ENCODE measurements around the gene MRPL44. TPM values are rescaled to one million over a fixed set of nuclear protein-coding genes. Genes with fewer than 3 reads are reported as not detected.

Gene MRPL44
- total RNA-seq, 1 donor from 2014 or later = 11.8 TPM

GRCh38 chr2:223969856-223970255, 12.6 kb downstream of the MRPL44 start:
- H3K9me3 ChIP-seq = no peaks in the 10 kb centered on the region
- TF ChIP-seq POLR2AphosphoS5 (IDR thresholded peaks at IDR 0.05; ENCODE audit: insufficient read depth in 1 of 2, low read depth in 1 of 2) (no peak), CTCF (IDR thresholded peaks at IDR 0.05) (no peak), POLR2A (IDR thresholded peaks at IDR 0.05) (no peak)
- no peak for DNase-seq (ENCODE audit: extremely low spot score in 2 of 2)
- H3K4me1 ChIP-seq = no peaks in the 10 kb centered on the region
- no peak overlapping the region for H3K27ac ChIP-seq
- no peak overlapping the region for H3K4me3 ChIP-seq
- no peaks in the 10 kb centered on the region for H3K27me3 ChIP-seq
- H3K36me3 ChIP-seq = peaks cover 0 to 20% of the 10 kb centered on the region in 2 donors
- intact Hi-C loops (cut with DNase I) = loop anchor here (5.0 kb wide), 1 partner anchor 312 kb away; no protein-coding TSS in a partner anchor

DNA sequence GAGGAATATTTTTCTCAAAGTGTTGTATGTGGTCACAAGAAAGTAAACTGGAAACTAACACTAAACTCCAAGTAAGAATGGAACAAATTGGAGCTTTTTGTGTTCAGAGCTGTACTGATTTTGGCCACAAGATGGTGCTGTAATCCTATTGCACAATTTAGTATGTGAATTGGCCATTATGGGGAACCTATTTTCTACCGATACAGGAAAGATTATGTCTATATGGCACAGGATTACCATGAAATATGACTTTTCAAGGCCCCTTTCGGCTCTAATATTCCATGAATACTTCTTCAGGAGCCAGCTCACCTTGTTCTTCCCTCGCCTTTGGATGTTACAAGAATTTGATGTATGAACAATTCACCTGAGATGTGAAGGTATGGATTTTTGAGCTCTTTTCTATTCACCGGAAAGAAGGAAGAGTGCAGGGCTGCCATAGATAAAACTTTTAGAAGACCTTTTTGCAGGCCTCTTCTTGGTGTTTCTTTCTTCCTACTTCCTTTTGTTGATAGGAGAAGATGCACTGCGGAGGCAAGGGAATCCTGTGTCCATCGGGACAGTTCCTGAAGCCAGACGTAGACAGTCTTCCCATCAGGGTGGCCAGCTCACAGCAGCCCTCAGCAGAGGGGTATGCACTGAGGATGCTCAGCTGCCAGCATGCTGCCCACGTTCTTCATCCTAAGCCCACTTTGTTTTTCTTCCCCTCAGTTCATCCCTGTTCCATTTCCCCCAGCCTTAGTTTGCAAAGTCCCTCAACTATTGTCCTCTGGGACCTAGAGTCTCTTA, 13.3 kb downstream of the MRPL44 start:
- no peaks in the 10 kb centered on the region for H3K9me3 ChIP-seq
- no peak for DNase-seq (ENCODE audit: extremely low spot score in 2 of 2)
- intact Hi-C loops (cut with DNase I) = no loop called here
- H3K27me3 ChIP-seq = no peaks in the 10 kb centered on the region
- H3K36me3 ChIP-seq = peaks cover 0 to 17% of the 10 kb centered on the region in 2 donors
- no peaks in the 10 kb centered on the region for H3K4me1 ChIP-seq
- TF ChIP-seq POLR2AphosphoS5 (IDR thresholded peaks at IDR 0.05; ENCODE audit: insufficient read depth in 1 of 2, low read depth in 1 of 2) = no peak
- peak; percentile 77 to 89 (median 89) for TF ChIP-seq CTCF (IDR thresholded peaks at IDR 0.05)
- no peak overlapping the region for H3K27ac ChIP-seq
- H3K4me3 ChIP-seq = no peak overlapping the region

- H3K4me3 ChIP-seq = no peak overlapping the region
- DNase-seq (ENCODE audit: extremely low spot score in 2 of 2) = no peak
- no peak overlapping the region for H3K27ac ChIP-seq
- TF ChIP-seq POLR2AphosphoS5 (IDR thresholded peaks at IDR 0.05; ENCODE audit: insufficient read depth in 1 of 2, low read depth in 1 of 2) (no peak), POLR2A (IDR thresholded peaks at IDR 0.05) (no peak), CTCF (IDR thresholded peaks at IDR 0.05) (no peak)
- H3K9me3 ChIP-seq = no peaks in the 10 kb centered on the region
- H3K36me3 ChIP-seq = peaks cover 0 to 9% of the 10 kb centered on the region in 2 donors
- no peaks in the 10 kb centered on the region for H3K4me1 ChIP-seq
- intact Hi-C loops (cut with DNase I) = no loop called here
- no peaks in the 10 kb centered on the region for H3K27me3 ChIP-seq
These were observed 14.5 kb downstream of the MRPL44 start for GRCh38 chr2:223971731-223972130.

DNA sequence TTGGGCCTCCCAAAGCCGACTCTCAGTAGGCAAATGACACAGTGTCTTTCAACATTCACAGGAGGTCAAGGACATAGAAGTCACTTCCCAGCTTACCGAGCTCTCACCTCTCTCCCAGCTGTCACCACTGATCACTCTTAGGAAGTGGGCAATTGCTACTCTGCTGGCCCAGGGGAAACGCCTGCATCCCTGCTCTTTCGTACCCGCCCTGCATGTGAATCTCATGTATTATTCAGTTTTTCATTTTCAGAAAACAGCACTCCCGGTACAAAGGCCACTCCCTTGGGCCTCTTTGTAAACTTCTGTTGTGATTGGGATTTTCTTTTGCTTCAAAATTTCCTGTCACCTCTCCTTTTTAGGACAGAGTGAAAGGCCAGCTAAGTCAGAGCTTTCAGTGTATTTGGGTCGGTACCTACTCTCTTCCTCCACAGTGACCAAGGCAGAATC, 15.4 kb downstream of the MRPL44 start:
- no peaks in the 10 kb centered on the region for H3K9me3 ChIP-seq
- no peaks in the 10 kb centered on the region for H3K4me1 ChIP-seq
- H3K36me3 ChIP-seq = no peaks in the 10 kb centered on the region
- intact Hi-C loops (cut with DNase I) = no loop called here
- no peaks in the 10 kb centered on the region for H3K27me3 ChIP-seq
- H3K27ac ChIP-seq = no peak overlapping the region
- no peak for TF ChIP-seq POLR2AphosphoS5 (IDR thresholded peaks at IDR 0.05; ENCODE audit: insufficient read depth in 1 of 2, low read depth in 1 of 2)
- no peak for TF ChIP-seq CTCF (IDR thresholded peaks at IDR 0.05)
- no peak for TF ChIP-seq POLR2A (IDR thresholded peaks at IDR 0.05)
- no peak for DNase-seq (ENCODE audit: extremely low spot score in 2 of 2)
- H3K4me3 ChIP-seq = no peak overlapping the region

GRCh38 chr2:223973606-223974005, 16.3 kb downstream of the MRPL44 start:
- no peak overlapping the region for H3K27ac ChIP-seq
- no peaks in the 10 kb centered on the region for H3K36me3 ChIP-seq
- H3K4me3 ChIP-seq = no peak overlapping the region
- no peak for TF ChIP-seq POLR2A (IDR thresholded peaks at IDR 0.05)
- no peak for TF ChIP-seq CTCF (IDR thresholded peaks at IDR 0.05)
- TF ChIP-seq POLR2AphosphoS5 (IDR thresholded peaks at IDR 0.05; ENCODE audit: insufficient read depth in 1 of 2, low read depth in 1 of 2) = no peak
- H3K4me1 ChIP-seq = no peaks in the 10 kb centered on the region
- no peaks in the 10 kb centered on the region for H3K9me3 ChIP-seq
- intact Hi-C loops (cut with DNase I) = no loop called here
- DNase-seq (ENCODE audit: extremely low spot score in 2 of 2) = no peak
- H3K27me3 ChIP-seq = no peaks in the 10 kb centered on the region

All from vagina (tissue), 2 donors.